Effector CD8-positive, alpha-beta T cell (primary cell): ENCODE data around the gene TRMT6.

ENCODE experiments used
- DNase-seq: peaks from one replicate; lab custom pipeline; 2025; lab: John Stamatoyannopoulos, UW

Gene TRMT6

DNA sequence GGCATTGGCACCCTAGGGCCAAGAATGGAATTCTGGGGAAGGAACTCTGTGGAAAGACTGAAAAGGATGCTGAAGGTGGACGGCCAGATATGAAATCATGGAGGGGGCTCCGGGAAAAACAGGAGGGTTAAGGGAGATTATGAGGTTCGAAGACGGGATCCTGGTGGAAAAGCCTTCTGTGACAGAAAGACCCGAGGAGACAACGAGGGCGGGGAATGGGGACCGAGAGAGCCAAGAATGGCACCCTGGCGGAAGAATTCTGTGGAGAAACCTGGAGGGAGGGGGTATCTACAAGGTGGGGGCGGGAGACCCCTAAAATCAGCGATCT, 426 bp downstream of the TRMT6 start:
- DNase-seq, result no peak

DNA sequence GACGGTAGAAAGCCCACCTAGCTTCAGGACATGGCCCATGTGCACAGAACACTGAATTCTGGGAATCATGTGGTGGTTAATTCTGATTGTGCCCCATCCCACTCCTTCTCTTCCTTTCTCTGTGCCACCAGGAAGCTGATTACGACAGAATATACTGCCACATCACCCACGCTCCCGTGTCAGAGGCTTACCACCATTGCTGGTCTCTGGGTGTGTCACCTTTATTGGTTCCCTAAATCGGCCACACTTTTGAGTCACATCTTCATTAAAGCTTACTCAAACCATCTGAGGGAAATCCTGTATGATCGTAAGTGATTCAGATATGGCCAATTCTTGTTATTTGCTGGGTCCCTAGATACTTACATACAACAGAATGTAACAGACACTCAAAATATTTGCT, 3.1 kb downstream of the TRMT6 start:
- DNase-seq, result no peak

DNA sequence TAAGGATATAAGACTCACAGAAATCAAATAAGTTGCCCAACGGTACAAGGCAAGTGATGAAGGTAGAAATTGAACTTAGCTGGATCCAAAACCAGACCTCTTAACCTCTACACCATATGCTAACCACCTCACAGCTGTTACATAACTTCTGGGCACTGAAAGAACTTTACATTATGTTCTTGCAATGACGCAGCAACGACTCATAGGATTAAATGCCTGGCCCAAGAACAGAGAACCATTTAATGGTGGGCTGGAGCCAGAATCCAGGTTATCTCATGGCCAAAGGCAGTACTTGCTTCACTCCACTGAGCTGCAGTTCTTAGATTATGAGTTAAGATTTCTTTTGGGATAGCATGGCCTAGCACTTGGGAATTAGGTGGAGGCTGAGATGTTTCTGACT, 4.4 kb downstream of the TRMT6 start:
- no peak for DNase-seq

DNA sequence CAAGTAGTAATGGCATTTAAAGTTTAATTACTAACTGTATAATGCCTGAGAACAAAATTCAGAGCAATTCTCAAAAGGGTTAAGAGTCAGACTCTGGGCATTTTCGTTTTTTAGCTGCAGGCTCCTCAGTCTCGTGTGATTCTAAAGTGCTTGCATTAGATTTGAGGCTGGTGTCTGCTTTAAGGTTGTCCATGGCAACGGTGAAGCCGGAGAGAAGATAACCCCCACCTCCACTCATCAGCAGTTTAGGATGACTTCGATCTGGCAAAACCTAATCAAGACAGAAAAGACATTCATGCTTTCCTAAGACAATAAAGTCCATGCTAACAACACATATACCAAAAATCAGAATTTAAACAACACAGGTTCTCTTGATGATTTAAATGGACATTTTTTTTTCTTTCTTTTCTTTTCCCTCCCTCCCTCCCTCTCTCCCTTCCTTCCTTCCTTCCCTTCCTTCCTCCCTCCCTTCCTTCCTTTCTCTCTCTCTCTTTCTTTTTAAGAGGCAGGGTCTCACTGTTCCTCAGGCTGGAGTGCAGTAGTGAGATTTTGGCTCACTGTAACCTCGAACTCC, 11.8 kb downstream of the TRMT6 start:
- no peak for DNase-seq

DNA sequence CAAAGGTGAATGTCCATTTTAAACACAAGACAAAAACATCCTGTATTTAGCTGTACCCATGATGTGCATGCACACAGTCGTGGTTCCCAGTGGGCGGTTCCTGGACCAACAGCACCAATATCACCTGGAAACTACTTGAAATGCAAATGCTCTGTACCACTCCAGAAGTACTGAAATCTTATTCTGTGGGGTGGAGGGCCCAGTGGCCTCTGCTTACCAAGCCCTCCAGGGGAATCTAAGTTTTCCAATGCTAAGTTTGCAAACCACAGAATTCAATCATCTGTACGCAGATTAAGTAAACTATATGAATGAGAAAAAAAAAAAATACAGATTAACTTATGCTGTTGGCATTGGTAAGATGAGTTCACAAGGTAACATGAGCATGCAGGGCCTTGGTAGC, 14.1 kb downstream of the TRMT6 start:
- no peak for DNase-seq

DNA sequence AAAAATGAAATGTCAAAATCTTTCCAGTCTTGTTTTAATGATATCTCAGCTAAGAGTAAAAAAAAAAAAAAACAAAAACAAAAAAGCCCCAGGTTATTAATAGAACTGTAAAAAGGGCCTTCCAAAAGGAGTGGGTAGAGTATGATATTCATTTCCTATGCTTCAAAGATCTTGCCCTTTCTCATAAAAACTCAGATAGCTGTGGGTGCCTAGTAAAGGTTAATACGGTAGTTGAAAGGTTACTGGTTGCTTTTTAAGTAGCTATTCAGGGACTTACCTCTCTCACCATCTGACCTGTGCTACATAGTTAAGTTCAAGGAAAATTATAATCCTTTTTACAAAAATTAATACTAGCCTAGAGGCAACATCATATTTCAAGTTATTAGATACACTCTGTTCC, 14.9 kb downstream of the TRMT6 start:
- no peak for DNase-seq

DNA sequence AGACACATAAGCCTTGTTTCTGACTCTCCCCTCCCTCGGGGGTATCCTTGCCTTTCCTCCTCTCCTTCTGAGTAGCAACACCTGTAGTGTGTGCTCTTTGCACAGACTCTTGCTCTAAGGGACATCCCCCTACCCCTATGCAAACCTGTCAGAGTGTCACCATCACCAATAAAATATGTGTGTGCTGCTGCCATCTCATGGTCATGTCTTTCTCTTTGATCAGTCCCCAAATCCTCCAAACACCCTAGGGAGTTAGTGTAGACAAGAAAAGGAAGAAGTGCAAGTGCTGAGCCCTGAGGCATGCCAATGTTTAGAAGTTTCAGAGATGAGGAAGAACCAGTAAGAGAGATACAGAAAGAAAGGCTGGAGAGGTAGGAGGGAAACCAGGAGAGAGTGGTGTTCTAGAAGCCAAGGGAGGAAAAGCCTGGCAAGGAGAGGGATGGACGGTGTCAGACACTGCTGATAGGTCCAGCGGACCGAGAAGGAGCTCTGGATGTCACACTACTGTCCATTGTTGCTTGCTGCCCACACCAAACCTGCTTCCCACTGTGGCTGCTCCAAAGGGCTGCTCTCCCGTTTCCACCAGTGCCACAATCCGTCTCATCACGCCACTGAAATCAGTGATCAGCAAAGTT, 16.4 kb downstream of the TRMT6 start:
- no peak for DNase-seq

DNA sequence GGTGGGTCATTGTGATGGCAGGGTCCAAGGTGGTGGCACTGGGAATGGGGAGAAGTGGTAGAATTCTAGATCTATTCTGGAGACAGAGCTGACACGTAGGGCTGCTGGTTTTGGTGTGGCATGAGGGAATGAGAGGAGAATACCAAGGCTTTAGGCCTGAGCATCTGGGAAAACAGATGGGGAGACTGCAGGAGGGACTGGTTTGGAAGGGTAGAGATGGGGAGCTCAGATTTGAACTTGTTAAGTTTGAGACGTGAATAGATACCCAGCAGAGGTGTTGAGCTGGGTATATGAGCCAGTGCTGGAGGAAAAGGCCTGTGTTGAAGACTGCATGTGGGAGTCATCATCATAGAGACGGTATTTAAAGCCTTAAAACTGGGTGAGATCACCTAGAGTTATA, 17.5 kb downstream of the TRMT6 start:
- DNase-seq, result no peak

DNA sequence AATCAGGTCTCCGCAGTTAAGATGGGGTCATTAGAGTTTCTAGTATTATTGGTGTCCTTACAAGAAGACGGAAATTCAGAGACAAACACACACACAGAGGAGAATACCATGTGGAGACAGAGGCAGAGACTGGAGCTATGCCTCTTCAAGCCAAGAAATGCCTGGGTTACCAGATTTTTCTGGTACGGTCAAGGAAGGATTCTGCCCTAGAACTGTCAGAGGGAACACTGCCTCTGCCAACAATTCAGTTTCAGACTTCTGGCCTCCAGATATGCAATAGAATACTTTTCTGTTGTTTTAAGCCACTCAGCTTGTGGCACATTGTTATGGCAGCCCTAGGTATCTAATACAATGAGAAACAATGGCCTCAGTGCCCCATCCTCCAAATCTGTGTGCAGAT, 18.9 kb downstream of the TRMT6 start:
- DNase-seq, result no peak

DNA sequence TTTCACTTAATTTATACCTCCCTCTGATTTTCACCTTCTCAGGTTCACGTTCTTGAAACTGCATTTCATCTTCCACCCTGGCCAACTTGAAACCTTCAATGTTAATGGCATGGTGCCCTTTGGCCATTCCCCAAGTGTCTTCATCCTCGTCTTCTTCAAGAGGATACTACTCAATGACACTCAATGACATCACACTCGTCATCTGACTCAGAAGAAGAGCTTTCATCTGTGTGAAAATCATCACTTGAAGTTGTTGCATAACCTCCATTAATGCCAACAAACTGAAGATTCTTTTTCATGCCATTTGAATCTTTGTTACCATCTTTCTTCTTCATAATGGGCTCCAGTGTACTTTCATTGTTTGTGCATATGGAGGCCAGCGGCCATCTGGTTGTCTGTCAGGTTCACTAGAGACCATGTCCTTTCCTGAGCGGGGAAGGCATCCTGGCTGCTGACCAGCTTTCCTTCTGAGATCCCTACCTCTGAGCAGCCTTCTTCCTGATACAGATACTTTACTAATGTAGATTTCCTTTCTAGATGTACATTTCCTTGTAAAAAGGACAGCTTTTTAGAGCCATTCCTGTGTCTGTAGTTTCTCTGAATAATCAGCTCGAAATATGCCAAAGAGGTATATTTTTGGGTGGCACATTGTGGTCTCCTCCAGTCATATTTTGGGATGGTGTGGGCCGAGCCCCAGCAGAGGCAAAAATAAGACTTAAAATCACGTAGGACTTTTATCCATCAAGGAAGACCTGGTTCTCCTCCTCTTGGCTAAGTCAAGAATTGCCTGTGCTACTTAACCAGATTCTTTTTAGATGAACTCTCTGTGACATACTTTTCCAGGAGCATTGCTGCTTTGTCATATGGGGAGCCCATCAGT, 21.3 kb downstream of the TRMT6 start:
- DNase-seq, result no peak

DNA sequence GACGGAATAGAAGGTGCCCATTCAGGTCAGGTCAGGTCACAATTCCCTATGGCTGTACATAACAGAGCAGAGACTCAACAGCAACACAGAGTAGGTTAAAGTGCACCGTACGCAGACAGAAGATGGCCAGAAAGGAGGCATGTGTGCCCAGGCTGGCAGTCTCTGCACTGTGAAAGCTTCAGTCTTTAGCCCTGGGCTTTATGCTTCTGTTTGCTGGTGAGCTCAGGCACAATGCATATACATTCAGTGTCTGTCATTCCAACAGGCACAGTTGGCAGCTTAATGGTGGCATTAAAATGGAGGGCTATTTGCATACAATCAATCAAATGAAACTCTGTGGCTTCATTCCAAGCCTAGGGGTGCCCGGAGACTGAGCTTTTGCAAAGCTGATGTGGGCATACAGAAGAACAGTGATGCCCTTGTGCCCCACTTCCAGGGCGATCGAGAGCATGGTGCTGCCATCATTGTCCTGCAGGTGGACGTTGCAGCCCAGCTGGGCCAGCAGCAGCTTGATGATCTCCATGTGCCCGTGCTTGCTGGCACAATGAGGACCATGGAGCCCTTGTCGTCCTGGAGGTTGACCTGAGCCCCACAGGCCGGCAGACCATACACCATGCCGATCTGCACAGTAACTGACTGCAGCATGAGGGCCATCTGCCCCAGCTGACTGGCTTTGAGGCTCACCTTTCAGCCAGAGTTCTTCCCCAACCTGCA, 22.4 kb downstream of the TRMT6 start:
- no peak for DNase-seq

DNA sequence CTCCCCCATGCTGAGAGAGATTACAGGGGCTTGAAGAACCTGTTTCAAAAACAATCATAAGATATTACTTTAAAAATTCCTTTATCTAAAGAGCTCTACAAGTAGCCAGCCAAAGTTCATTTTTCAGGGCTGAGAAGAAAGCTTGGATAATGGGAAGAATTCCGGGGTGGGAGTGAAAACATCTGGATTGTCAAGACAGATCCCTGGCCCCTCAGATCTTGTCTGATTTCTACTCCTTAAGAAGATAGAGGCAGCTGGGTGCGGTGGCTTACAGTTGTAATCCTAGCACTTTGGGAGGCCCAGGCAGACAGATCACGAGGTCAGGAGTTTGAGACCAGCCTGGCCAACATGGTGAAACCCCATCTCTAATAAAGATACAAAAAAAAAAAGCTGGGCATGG, 24.8 kb downstream of the TRMT6 start:
- DNase-seq, result no peak

DNA sequence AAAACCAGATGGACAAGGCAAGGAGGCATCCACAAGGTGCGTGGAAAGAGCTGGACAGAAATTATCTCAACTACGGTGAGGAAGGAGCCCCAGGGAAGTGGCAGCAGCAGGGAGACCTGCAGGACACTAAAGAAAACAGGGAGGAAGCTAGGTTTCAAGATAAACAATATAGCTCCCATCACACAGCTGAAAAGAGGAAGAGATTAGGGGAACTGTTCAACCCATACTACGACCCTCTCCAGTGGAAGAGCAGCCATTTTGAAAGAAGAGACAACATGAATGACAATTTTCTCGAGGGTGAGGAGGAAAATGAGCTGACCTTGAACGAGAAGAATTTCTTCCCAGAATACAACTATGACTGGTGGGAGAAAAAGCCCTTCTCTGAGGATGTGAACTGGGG, 26.8 kb downstream of the TRMT6 start:
- no peak for DNase-seq

DNA sequence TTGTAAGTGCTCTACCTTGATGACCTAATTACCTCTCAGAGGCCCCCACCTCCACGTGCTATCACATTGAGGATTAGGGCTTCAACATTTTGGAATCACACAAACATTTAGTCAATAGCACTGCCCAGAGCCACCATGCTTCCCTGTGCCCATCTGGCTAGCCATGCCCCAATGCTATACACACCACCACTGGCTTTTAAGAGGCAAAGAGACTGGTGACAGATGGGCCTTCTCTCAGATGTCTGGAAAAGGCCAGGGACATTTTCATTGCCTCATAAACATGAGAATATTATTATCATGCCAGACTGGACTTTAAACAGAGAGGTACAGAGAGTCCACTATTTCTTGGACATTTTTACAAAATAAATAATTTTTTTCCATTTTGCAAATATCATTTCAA, 29.8 kb downstream of the TRMT6 start:
- no peak for DNase-seq

DNA sequence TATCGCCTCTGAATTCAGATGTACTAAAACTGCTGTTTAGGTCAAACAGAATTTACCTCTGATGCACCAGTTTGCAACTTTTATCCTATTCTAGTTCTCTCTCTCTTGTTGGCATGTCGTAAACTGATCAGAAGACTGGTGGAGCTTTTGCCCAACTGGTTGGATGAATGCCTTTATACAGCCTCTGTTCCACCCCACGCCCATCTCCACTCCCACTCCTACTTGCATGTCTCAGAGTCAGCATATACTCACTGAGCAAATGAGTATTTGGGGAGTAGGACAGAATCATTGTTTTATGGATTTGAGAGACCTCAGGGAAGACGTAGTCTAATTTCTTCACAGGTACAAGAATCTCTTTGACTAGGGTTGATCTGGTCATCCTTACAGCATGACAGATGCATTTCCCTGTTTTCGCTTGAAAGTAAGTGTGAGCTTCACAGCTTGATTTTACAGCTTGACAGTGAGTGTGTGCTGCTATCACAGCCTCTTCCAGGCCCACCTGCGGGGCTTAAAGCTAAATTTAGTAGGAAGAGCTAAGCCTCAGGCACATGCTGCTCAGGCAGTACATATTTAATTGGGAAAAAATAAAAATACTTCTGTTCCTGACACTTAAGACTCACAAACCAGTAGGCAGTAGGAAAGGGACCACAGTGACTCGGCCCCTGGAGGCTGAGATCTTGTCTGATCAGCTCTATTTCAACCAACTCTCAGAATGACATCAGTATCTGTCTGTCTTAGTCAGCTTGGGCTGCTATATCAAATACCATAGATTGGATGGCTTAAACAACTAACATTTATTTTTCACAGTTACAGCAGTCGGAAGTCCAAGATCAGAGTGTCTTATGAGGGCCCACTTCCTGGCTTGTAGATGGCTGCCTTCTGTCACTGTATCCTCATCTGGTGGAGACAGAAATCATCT, 30.4 kb downstream of the TRMT6 start:
- DNase-seq, result no peak

DNA sequence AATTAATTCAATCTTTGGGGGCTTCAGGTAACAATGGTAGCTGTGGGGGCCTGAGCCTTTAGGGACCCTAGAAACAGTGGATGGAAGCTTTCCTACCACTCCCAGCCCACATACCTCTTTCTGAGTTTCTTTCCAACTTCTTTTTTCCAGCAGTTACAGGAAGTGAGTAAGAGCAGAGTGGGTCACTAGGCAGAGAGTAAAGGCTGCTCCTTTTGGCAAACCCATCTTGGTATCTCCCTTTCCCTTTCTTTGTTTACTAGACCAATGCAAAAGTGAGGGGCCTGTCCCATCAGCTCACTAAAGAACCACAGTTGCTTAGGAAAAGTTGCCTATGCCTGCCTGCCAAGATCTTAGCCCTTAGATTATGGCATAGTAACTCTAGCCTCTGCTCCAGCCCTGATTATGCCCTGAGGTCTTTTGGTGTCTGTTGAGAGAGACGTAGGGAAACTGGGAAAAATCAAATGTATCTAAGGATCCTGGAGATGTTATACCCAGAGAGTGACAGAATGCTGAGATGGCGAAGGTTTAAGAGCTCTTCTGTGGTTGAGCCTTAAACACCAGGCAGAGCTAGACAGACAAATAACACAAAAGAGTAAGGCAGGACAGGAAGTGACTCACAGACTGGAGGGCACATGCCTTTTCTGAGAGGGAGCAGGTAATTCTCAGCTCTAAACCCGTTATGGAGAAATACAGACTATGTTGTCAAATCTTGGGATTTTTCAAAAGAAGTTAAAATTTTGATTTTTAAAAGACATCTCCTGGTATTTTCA, 31.3 kb downstream of the TRMT6 start:
- no peak for DNase-seq

DNA sequence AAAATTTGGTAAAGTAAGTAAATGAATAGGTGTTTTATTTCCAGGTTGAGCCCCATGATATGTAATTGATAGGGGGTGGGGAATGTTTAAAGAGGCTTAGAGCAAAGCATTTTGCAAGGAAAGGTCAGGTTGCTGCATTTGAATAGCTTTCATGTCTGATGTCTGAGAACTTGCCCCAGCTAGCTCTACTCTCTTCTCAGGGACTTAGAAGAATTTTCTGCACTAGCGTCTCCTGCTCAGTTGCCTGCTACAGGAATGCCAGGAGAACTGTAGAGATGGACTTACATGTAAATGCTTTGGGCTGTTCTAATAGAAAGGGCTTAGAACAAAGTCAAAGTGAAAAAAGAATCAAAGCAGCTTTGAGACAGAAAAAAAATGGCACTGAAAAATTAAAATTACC, 35.5 kb downstream of the TRMT6 start:
- DNase-seq, result no peak

DNA sequence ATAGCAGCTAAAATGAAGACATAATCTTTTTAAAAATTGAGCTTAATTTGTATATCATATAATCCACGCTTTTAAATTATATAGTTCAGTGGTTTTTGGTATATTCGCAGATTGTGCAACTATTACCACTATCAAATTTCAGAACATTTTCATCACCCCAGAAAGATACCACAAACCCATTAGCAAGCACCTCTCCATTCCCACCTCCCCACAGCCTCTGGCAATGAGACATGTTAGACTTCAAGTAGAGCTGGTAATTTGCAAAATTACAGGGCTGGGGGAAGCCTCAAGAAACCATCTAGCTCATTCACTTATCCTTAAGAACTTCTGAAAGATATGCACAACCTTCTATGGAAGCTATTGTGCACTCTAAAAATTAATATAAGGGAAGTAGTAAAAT, 37.2 kb downstream of the TRMT6 start:
- DNase-seq, result no peak

DNA sequence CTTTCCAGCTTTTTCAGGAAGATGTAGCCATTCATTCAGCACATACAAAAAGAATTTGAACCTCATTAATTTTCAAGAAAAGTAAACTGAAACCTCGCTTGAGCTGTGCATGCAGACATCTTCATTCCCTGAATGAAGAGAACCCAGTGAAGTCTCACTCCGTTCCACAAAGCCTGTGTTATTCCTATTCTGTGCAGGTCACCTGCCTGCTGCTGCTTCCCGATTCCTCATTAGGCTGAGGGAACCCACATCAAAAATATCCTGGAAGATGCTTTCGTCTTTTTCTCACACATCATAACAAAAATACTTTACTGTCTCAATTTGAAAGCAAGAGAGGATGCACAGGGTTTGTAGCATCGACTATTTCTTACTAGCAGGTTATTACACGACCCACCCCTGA, 40.1 kb downstream of the TRMT6 start:
- DNase-seq, result no peak

DNA sequence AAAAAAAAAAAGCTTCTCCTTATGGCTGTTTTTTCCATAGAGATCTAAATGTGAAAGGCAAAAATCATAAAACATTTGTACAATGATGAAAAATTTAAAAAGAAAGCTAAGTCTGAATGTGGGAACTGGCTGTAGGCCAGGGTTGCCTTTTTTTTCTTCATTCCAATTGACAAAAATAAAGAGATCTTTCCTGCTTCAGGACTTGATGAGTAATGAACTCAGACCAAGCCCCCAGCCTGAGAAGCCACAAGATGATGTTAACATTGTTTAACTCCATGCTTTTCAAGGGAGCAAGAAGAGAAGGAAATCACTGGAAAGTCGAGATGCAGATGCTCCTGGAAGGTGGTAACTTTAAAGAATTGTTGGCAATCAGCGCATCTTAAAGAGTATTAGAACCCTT, 41.4 kb downstream of the TRMT6 start:
- DNase-seq, result no peak

DNA sequence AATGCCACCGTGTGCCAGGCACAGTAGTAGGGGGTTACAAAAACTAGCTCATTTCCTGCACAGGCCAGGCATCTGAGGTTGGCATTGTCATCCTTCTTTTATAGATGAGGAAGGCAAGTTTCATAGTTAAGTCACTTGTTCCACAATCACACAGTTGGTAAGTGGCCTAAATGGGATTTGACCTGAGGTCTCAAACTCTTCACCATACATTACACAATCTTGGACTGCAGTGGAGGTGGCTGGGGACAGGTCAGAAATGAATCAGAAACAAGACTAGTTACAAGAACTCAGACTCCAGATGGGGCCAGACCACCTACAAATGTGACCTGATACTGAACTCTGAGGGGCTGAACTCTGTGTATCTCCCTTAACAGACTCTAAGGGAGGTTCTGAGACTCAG, 49.4 kb downstream of the TRMT6 start:
- DNase-seq, result no peak
